ENCODE data around the gene SOX30.
"Not testable (repeated sequence)": the region's sequence is repeated elsewhere in the genome, so short reads cannot be mapped to it uniquely, and the experiment has no call there.

SOX30 gene

DNA sequence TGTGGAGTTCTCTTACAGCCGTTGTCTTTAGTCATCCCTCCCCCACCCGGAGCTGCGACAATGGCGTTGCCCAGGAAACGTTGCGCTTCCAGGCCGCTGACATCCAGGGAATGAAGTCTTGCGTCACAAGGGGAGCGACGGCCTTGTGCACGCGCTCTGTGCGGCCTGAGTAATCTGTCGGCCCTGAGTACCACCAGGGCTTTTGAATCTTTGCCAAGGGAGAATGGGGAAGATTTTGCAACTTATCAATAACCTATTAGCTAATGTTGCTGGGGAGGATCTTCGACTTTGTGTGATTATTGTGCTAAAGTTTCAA is at the start of gene SOX30:
Gene SOX30, minus strand, starts transcription at position 62 of the 316 bp plus-strand sequence. CDS start 360 bp downstream, outside the sequence.
- DNase-seq (ENCODE audit: low read depth): no peak

DNA sequence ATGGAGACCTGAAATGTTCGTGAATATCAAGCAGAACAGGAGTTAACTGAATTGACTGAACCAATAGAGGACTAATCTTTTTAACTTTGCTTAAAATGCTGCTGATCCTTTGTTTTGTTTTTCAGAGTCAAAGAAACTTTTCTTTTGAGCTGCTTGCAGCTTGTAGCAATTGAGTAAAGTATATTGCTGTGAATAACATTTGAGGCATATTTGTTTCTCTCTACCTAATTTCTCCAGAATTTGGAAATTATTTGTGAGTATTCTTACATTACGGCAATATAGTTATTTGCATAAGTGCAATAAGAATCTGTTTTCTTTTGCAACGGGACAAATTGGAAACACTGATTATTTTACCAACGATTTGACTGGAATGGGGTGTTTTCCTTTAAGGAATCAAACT is 46.4 kb upstream of the SOX30 start:
- DNase-seq (ENCODE audit: low read depth): not testable (repeated sequence)

GRCh38 chr5:157696154-157696553 is 43.9 kb upstream of the SOX30 start:
- not testable (repeated sequence) for DNase-seq (ENCODE audit: low read depth)

GRCh38 chr5:157693816-157694215 is 41.6 kb upstream of the SOX30 start:
- not testable (repeated sequence) for DNase-seq (ENCODE audit: low read depth)

- DNase-seq (ENCODE audit: low read depth): no peak
Observed at GRCh38 chr5:157690690-157691433, 38.6 kb upstream of the SOX30 start.

GRCh38 chr5:157689942-157690689 is 37.9 kb upstream of the SOX30 start:
- DNase-seq (ENCODE audit: low read depth): no peak

- no peak for DNase-seq (ENCODE audit: low read depth)
Observed at GRCh38 chr5:157687198-157687554, 34.9 kb upstream of the SOX30 start.

- DNase-seq (ENCODE audit: low read depth): not testable (repeated sequence)
Observed at GRCh38 chr5:157686276-157687197, 34.3 kb upstream of the SOX30 start.

GRCh38 chr5:157682257-157682656 is 30.0 kb upstream of the SOX30 start:
- DNase-seq (ENCODE audit: low read depth): no peak

DNA sequence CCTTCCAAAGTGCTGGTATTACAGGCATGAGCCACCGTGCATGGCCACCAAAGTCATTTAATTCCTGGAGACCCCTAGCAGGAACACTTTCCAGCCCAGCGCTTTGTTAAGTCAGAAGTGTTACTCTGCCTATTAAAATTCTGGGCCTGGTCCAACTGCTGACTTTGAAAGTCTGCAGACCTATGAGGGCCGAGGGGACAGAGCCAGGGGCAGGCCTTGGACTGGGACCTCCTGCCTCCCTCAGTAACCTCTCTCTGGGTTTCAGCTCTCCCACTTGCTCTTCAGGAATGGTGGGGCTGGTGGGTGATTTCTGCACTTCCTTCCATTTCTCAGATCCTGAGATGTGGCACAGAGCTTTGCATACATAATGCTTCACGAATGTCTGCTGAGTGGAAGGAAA is 28.8 kb upstream of the SOX30 start:
- no peak for DNase-seq (ENCODE audit: low read depth)

- no peak for DNase-seq (ENCODE audit: low read depth)
Observed at GRCh38 chr5:157680239-157680638, 28.0 kb upstream of the SOX30 start.

- no peak for DNase-seq (ENCODE audit: low read depth)
Observed at GRCh38 chr5:157679801-157680200, 27.6 kb upstream of the SOX30 start.

GRCh38 chr5:157677931-157678330 is 25.7 kb upstream of the SOX30 start:
- DNase-seq (ENCODE audit: low read depth): no peak

GRCh38 chr5:157674351-157674750 is 22.1 kb upstream of the SOX30 start:
- not testable (repeated sequence) for DNase-seq (ENCODE audit: low read depth)

DNA sequence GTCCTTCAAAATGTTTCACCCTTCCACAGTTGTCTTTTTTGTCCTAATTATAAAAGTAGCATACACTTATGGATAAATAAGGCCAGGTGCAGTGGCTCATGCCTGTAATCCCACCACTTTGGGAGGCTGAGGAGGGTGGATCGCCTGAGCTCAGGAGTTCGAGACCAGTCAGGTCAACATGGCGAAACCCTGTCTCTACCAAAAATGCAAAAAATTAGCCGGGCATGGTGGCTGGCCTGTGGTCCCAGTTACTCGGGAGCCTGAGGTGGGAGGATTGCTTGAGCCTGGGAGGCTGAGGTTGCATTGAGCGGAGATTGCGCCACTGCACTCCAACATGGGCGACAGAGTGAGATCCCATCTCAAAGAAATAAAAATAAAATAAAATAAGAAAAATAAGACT is 20.7 kb upstream of the SOX30 start:
- no peak for DNase-seq (ENCODE audit: low read depth)

DNA sequence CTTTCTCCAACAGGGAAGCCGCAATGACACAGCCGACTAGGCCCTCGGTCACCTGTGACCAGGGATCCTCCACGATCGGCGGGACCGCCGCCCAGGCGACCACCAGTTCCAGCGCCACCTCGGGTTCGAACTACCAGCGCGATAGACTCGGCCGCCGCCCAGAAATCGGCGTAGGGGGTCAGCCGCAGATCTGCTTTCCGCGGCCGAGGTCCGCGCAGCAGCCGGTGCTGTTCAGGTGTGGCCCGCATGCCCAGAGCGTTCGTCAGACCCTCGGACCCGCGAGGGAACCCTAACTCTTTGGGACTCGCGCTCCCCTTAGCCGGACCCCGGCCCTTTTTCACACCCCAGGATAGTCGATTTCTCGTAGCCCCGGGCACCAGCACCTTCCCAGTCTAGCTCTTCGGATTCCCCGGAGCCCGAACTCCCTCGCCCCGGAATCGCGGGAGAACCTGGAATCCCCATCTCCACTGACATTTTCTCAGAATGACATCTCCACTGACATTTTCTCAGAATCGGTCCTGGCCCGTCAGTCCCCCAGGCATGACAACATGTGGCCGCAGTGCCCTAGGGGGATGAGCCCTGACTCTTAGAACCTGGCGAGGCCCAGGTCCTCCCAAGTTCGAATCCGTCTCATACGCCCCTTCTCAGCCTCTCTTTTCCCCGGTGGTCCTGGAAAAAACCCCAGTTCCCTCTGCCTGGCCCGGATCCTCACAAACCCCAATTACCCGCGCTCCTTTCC is 19.5 kb upstream of the SOX30 start:
- DNase-seq (ENCODE audit: low read depth): no peak

- DNase-seq (ENCODE audit: low read depth): no peak
Observed at GRCh38 chr5:157670662-157671591, 18.7 kb upstream of the SOX30 start, which contains the start of gene C5orf52. Gene C5orf52 (plus strand): TSS chr5:157671533. CDS start chr5:157671615, 82 bp downstream.

GRCh38 chr5:157669701-157670097 is 17.5 kb upstream of the SOX30 start:
- no peak for DNase-seq (ENCODE audit: low read depth)

- no peak for DNase-seq (ENCODE audit: low read depth)
Observed at GRCh38 chr5:157668356-157668755, 16.1 kb upstream of the SOX30 start.

GRCh38 chr5:157665467-157666070 is 13.3 kb upstream of the SOX30 start:
- no peak for DNase-seq (ENCODE audit: low read depth)

Data from HS-27A (cell line).